GM23338 (cell line): ENCODE measurements around the gene MBD2. TPM values are rescaled to one million over a fixed set of nuclear protein-coding genes. Genes with fewer than 3 reads are reported as not detected.

Source experiments
- ATAC-seq: fragments of 200-7000 bp; cut with Tn5 transposase; 3 replicates; pipeline ENCODE4 v1.9.1; 2020
- DNase-seq: peaks from one replicate; pipeline ENCODE4 v3.0.0-alpha.2; 2015; ENCODE audit warnings: low spot score
- H2AFZ ChIP-seq: fragments of 200-600 bp; sonication (generic); 2 replicates; pipeline ENCODE4 v1.8.0; 2016; ENCODE audit warnings: antibody characterized with exemption, mild to moderate bottlenecking, moderate library complexity
- H3F3A ChIP-seq: fragments of 200-600 bp; sonication (generic); replicated peaks from 2 replicates; pipeline ENCODE4 v1.8.0; 2017; ENCODE audit warnings: antibody characterized with exemption, mixed run types, low read depth
- H3K27ac ChIP-seq: fragments of 200-600 bp; sonication (generic); 2 replicates; pipeline ENCODE4 v1.6.1; 2016; ENCODE audit warnings: low read depth
- H3K27me3 ChIP-seq: fragments of 200-600 bp; sonication (generic); 2 replicates; pipeline ENCODE4 v1.8.0; 2016; ENCODE audit warnings: mild to moderate bottlenecking, mixed run types, moderate library complexity; ENCODE audit not compliant: insufficient read depth
- H3K36me3 ChIP-seq: fragments of 200-600 bp; sonication (generic); 2 replicates; pipeline ENCODE4 v1.8.0; 2016; ENCODE audit warnings: mild to moderate bottlenecking; ENCODE audit not compliant: insufficient read depth
- H3K4me1 ChIP-seq: fragments of 200-600 bp; sonication (generic); 2 replicates; pipeline ENCODE4 v1.8.0; 2016; ENCODE audit warnings: mild to moderate bottlenecking, moderate library complexity; ENCODE audit not compliant: insufficient read depth
- H3K4me2 ChIP-seq: fragments of 200-600 bp; sonication (generic); 2 replicates; pipeline ENCODE4 v1.7.1; 2017; ENCODE audit warnings: mixed run types
- H3K4me3 ChIP-seq: fragments of 200-600 bp; sonication (generic); 2 replicates; pipeline ENCODE4 v1.6.1; 2016; ENCODE audit warnings: mixed run types
- H3K79me2 ChIP-seq: fragments of 200-600 bp; sonication (generic); replicated peaks from 2 replicates; pipeline ENCODE4 v1.8.0; 2017; ENCODE audit warnings: mild to moderate bottlenecking; ENCODE audit not compliant: insufficient read depth
- H3K9me2 ChIP-seq: fragments of 200-600 bp; sonication (generic); 2 replicates; pipeline ENCODE4 v1.8.0; 2017; ENCODE audit not compliant: insufficient read depth
- H4K20me1 ChIP-seq: fragments of 200-600 bp; sonication (generic); replicated peaks from 2 replicates; pipeline ENCODE4 v1.8.0; 2017; ENCODE audit warnings: mild to moderate bottlenecking; ENCODE audit not compliant: insufficient read depth
- H3K27ac Mint-ChIP-seq: 2 replicates; pipeline ENCODE4 v1.8.0; 2020; ENCODE audit warnings: inconsistent platforms, mild to moderate bottlenecking, moderate library complexity, mixed read lengths
- H3K27me3 Mint-ChIP-seq: 3 replicates; pipeline ENCODE4 v1.8.0; 2022; ENCODE audit warnings: low read depth, mild to moderate bottlenecking, moderate library complexity, mixed read lengths, inconsistent platforms; ENCODE audit not compliant: insufficient read depth, poor library complexity
- H3K36me3 Mint-ChIP-seq: 3 replicates; pipeline ENCODE4 v1.8.0; 2021; ENCODE audit warnings: low read depth, mild to moderate bottlenecking, inconsistent platforms, moderate library complexity, mixed read lengths
- H3K4me1 Mint-ChIP-seq: 3 replicates; pipeline ENCODE4 v1.8.0; 2020; ENCODE audit warnings: mild to moderate bottlenecking, inconsistent platforms, mixed read lengths
- H3K4me3 Mint-ChIP-seq: 3 replicates; pipeline ENCODE4 v1.8.0; 2021; ENCODE audit warnings: moderate library complexity, mild to moderate bottlenecking, inconsistent platforms, mixed read lengths
- H3K9me3 Mint-ChIP-seq: 3 replicates; pipeline ENCODE4 v1.8.0; 2020; ENCODE audit warnings: moderate library complexity, mild to moderate bottlenecking, inconsistent platforms, mixed read lengths
- CREB1 ChIP-seq: fragments of 250-450 bp; sonication (Bioruptor Pico); IDR thresholded peaks from 2 replicates; pipeline ENCODE4 v1.5.0; 2020; ENCODE audit warnings: low read depth, mild to moderate bottlenecking, moderate library complexity
- CTCF ChIP-seq, 2 experiments: fragments of 200-600 bp in 1 of 2; sonication (generic) in 1 of 2; conservative IDR thresholded peaks; 2 replicates each; pipeline versions ENCODE4 v1.5.1 to v1.6.1; 2016 to 2017; ENCODE audit warnings: antibody characterized with exemption in 2 of 2, low read depth in 2 of 2, mild to moderate bottlenecking in 2 of 2, moderate library complexity in 1 of 2
- ETS1 ChIP-seq: IDR thresholded peaks from 2 replicates; pipeline ENCODE4 v1.6.1; 2016; ENCODE audit warnings: antibody characterized with exemption
- EZH2 ChIP-seq: fragments of 200-600 bp; sonication (generic); IDR thresholded peaks from one replicate; pipeline ENCODE4 v1.8.0; 2017; ENCODE audit warnings: antibody characterized with exemption, mild to moderate bottlenecking, low read depth; ENCODE audit not compliant: unreplicated experiment
- JUNB ChIP-seq: IDR thresholded peaks from one replicate; pipeline ENCODE4 v1.6.1; 2016; ENCODE audit warnings: antibody characterized with exemption; ENCODE audit not compliant: unreplicated experiment
- NANOG ChIP-seq: IDR thresholded peaks from 2 replicates; pipeline ENCODE4 v1.6.1; 2016; ENCODE audit warnings: antibody characterized with exemption, borderline replicate concordance
- ZNF462 ChIP-seq: fragments of 250-450 bp; sonication (Bioruptor Pico); IDR thresholded peaks from 2 replicates; pipeline ENCODE4 v1.5.0; 2020; ENCODE audit warnings: mild to moderate bottlenecking, moderate library complexity
- polyA plus RNA-seq: library from polyadenylated mRNA; unstranded; fragments of >200 nt; fragmentation: Nextera tagmentation; extraction: Ambion mirVana; gene quantifications from 2 replicates; pipeline ENCODE4 v1.2.1, GENCODE V29; 2016
- total RNA-seq: library from RNA; depleted of rRNA; stranded (reverse); fragments of >200 nt; shearing (Covaris generic); gene quantifications from 2 replicates; pipeline ENCODE4 v1.2.3, GENCODE V29; 2014

The MBD2 gene
- total and polyA plus RNA-seq, 2 experiments from 2014 or later, result 11.2 to 39.2 TPM

DNA sequence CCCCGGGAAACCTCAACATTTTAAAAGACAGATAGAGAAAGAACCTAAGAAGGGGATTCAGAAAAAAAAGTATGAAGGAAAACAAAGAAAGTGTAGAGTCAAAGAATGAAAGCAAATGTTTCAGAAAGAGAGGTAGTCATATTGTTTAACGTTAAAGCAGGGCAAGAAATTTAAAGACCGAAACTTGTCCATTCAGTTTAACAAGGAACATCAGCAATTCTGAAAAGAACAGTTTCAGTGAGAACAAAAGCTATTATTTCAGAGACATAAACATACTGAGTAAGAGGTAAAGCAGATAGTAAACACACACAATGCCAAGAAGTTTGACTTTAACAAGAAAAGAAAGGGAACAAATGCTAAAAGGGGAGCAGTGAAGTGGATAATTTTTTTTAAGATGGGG, 41.1 kb downstream of the MBD2 start:
- Histone ChIP-seq H3K27me3 (no peaks in the 10 kb centered on the region), H3K4me2 (no peak overlapping the region), H3K4me1 (peaks cover 19% of the 10 kb centered on the region; the same call in 1 of the 2 replicates), H3K4me3 (no peak overlapping the region), H3K79me2 (no peaks in the 10 kb centered on the region), H2AFZ (no peak overlapping the region), H3K36me3 (no peaks in the 10 kb centered on the region), H3K9me2 (no peaks in the 10 kb centered on the region), H4K20me1 (no peaks in the 10 kb centered on the region), H3K27ac (peak overlapping the region; percentile 3; the same call in 1 of the 2 replicates), H3F3A (no peaks in the 10 kb centered on the region)
- Mint-ChIP-seq H3K27ac (no peak overlapping the region), H3K27me3 (no peaks in the 10 kb centered on the region), H3K4me1 (peaks cover 2% of the 10 kb centered on the region; the same call in 2 of the 3 replicates), H3K9me3 (peaks cover 7% of the 10 kb centered on the region; the same call in 2 of the 3 replicates), H3K36me3 (peaks cover 3% of the 10 kb centered on the region; the same call in 2 of the 3 replicates), H3K4me3 (no peak overlapping the region)
- DNase-seq (no peak), ATAC-seq (no peak)
- no peak for TF ChIP-seq CTCF (conservative IDR thresholded peaks at IDR 0.05; ENCODE audit: low read depth in 2 of 2)

DNA sequence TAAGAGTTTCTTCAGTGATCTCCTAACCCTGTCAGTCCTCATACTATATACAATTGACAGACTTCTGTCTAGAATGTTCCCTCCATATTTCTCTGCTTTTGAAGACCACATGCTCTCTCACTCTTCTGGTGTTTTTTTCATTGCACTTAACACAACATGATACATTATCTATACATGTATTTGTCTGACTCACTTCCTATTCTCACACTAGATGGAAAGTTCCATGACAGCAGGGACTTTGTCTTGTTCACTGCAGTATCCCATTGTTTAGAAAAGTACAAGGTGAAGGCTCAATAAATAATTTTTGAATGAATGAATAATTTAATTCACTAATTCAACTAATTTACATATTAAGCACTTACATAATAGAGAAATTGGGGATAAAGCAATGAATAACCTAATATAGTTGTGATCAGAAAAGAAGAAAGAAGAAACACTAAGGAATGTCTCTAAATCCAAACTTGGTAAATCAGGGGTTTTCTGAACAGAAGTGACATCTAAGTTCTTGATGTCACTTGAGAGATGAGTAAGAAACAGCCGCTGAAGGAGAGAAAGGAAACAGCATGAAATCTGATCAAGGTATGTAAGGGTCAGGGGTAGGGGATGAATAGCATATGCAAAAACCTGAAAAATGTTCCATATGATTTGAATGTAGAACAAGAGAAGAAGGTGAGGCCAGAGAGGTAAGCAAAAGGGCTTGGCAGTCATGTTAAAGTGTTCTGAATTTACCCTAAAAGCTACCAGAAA, 42.4 kb downstream of the MBD2 start:
- no peaks in the 10 kb centered on the region for H3K27me3 Mint-ChIP-seq
- H3K27me3 ChIP-seq, result no peaks in the 10 kb centered on the region
- H3K4me1 Mint-ChIP-seq, result no peaks in the 10 kb centered on the region
- TF ChIP-seq ETS1, result no peak
- no peak for TF ChIP-seq CREB1 (CRISPR knock-in tag)
- no peak for TF ChIP-seq ZNF462 (CRISPR knock-in tag)
- TF ChIP-seq EZH2, result no peak
- TF ChIP-seq JUNB, result no peak
- no peak for TF ChIP-seq NANOG

More for the DNA sequence above, 42.4 kb downstream of the MBD2 start:
- Histone ChIP-seq H3F3A (no peaks in the 10 kb centered on the region), H3K4me1 (peaks cover 6% of the 10 kb centered on the region; the same call in 1 of the 2 replicates), H3K9me2 (no peaks in the 10 kb centered on the region), H3K4me2 (no peak overlapping the region), H2AFZ (peak overlapping the region; percentile 14; the same call in 1 of the 2 replicates), H3K4me3 (no peak overlapping the region), H3K79me2 (no peaks in the 10 kb centered on the region), H4K20me1 (no peaks in the 10 kb centered on the region), H3K27ac (no peak overlapping the region), H3K36me3 (no peaks in the 10 kb centered on the region)
- H3K27ac Mint-ChIP-seq, result no peak overlapping the region
- DNase-seq (no peak), ATAC-seq (no peak)
- H3K4me3 Mint-ChIP-seq, result no peak overlapping the region
- H3K36me3 Mint-ChIP-seq, result peaks cover 3% of the 10 kb centered on the region; the same call in 2 of the 3 replicates
- H3K9me3 Mint-ChIP-seq, result peaks cover 7% of the 10 kb centered on the region; the same call in 2 of the 3 replicates
